ENCODE measurements around the gene ANTXR1.

DNA sequence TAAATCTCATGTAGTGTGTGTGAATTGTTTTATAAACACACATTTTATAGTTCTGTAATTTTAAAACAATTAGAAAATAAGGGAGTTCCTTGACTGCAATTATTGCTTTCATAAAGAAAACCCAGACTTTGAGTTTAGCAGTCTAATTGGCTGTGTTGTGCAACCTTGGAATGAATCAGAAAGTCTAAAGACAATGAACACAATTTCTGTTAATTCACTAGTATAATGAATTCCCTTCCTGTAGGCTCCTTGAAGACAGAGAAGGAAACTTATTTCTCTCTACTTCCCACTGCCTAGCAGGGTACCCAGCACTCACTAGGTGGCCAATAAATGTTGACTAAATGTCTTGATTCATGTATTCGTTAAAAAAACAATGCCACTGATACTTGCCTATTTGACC lies 79.9 kb downstream of the ANTXR1 start:
- TF ChIP-seq, protein P1, sequence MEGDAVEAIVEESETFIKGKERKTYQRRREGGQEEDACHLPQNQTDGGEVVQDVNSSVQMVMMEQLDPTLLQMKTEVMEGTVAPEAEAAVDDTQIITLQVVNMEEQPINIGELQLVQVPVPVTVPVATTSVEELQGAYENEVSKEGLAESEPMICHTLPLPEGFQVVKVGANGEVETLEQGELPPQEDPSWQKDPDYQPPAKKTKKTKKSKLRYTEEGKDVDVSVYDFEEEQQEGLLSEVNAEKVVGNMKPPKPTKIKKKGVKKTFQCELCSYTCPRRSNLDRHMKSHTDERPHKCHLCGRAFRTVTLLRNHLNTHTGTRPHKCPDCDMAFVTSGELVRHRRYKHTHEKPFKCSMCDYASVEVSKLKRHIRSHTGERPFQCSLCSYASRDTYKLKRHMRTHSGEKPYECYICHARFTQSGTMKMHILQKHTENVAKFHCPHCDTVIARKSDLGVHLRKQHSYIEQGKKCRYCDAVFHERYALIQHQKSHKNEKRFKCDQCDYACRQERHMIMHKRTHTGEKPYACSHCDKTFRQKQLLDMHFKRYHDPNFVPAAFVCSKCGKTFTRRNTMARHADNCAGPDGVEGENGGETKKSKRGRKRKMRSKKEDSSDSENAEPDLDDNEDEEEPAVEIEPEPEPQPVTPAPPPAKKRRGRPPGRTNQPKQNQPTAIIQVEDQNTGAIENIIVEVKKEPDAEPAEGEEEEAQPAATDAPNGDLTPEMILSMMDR (IDR thresholded peaks at IDR 0.05; ENCODE audit: borderline replicate concordance, extremely low read depth, low read length, poor library complexity, severe bottlenecking): no peak
- TF ChIP-seq EZH2 (IDR thresholded peaks at IDR 0.05; ENCODE audit: borderline replicate concordance, low read depth, low read length, severe bottlenecking): no peak

Data from DND-41 (cell line).